ENCODE results near the gene TMBIM4.
"Not testable (repeated sequence)": the region's sequence is repeated elsewhere in the genome, so short reads cannot be mapped to it uniquely, and the experiment has no call there.

The TMBIM4 gene

GRCh38 chr12:66169221-66170170, at the start of gene TMBIM4:
TSS of gene TMBIM4 (minus strand) at chr12:66169996. CDS start at chr12:66169951, 45 bp downstream.
- Mint-ChIP-seq H3K36me3 (peaks cover 43% of the 10 kb centered on the region), H3K4me1 (peaks cover 47% of the 10 kb centered on the region), H3K4me3 (peak within 1 kb of the TSS; percentile 95), H3K27ac (peak within 1 kb of the TSS; percentile 99), H3K9me3 (peaks cover 10% of the 10 kb centered on the region)
- ATAC-seq (peak; percentile 90), DNase-seq (ENCODE audit: low spot score in 2 of 2) (peak; percentile 75 to 92)

GRCh38 chr12:66217342-66217917, 47.6 kb upstream of the TMBIM4 start:
- H3K4me3 Mint-ChIP-seq, result no peak overlapping the region
- H3K36me3 Mint-ChIP-seq, result no peaks in the 10 kb centered on the region
- H3K4me1 Mint-ChIP-seq, result no peaks in the 10 kb centered on the region
- H3K9me3 Mint-ChIP-seq, result peaks cover 9% of the 10 kb centered on the region
- H3K27ac Mint-ChIP-seq, result no peak overlapping the region
- DNase-seq (ENCODE audit: low spot score in 2 of 2) (no peak), ATAC-seq (no peak)

GRCh38 chr12:66213011-66213410, 43.2 kb upstream of the TMBIM4 start:
- not testable (repeated sequence) for H3K4me1 Mint-ChIP-seq; DNase-seq (ENCODE audit: low spot score in 2 of 2); H3K27ac Mint-ChIP-seq; ATAC-seq; H3K9me3 Mint-ChIP-seq; H3K36me3 Mint-ChIP-seq; H3K4me3 Mint-ChIP-seq

- H3K4me1 Mint-ChIP-seq; H3K4me3 Mint-ChIP-seq; H3K9me3 Mint-ChIP-seq; H3K36me3 Mint-ChIP-seq; ATAC-seq; DNase-seq (ENCODE audit: low spot score in 2 of 2); H3K27ac Mint-ChIP-seq: not testable (repeated sequence)
Observed at GRCh38 chr12:66211573-66211972, 41.8 kb upstream of the TMBIM4 start.

GRCh38 chr12:66210840-66211239, 41.0 kb upstream of the TMBIM4 start:
- no peak for DNase-seq (ENCODE audit: low spot score in 2 of 2)
- Mint-ChIP-seq H3K4me1 (no peaks in the 10 kb centered on the region), H3K9me3 (no peaks in the 10 kb centered on the region), H3K4me3 (no peak overlapping the region), H3K27ac (no peak overlapping the region), H3K36me3 (no peaks in the 10 kb centered on the region)
- ATAC-seq, result no peak

- H3K9me3 Mint-ChIP-seq, result no peaks in the 10 kb centered on the region
- no peak overlapping the region for H3K4me3 Mint-ChIP-seq
- H3K27ac Mint-ChIP-seq, result no peak overlapping the region
- no peak for ATAC-seq
- H3K4me1 Mint-ChIP-seq, result peaks cover 7% of the 10 kb centered on the region
- H3K36me3 Mint-ChIP-seq, result no peaks in the 10 kb centered on the region
- no peak for DNase-seq (ENCODE audit: low spot score in 2 of 2)
Observed at GRCh38 chr12:66206141-66206540, 36.3 kb upstream of the TMBIM4 start.

GRCh38 chr12:66203820-66204219, 34.0 kb upstream of the TMBIM4 start:
- DNase-seq (ENCODE audit: low spot score in 2 of 2) (no peak), ATAC-seq (peak; percentile 69)
- Mint-ChIP-seq H3K4me3 (no peak overlapping the region), H3K4me1 (peaks cover 7% of the 10 kb centered on the region), H3K27ac (peak overlapping the region; percentile 30), H3K9me3 (no peaks in the 10 kb centered on the region), H3K36me3 (no peaks in the 10 kb centered on the region)

- Mint-ChIP-seq H3K4me1 (peaks cover 14% of the 10 kb centered on the region), H3K4me3 (no peak overlapping the region), H3K9me3 (no peaks in the 10 kb centered on the region), H3K27ac (no peak overlapping the region), H3K36me3 (no peaks in the 10 kb centered on the region)
- DNase-seq (ENCODE audit: low spot score in 2 of 2) (no peak), ATAC-seq (no peak)
Observed at GRCh38 chr12:66199831-66200509, 30.2 kb upstream of the TMBIM4 start.

- Mint-ChIP-seq H3K27ac (no peak overlapping the region), H3K4me1 (peaks cover 9% of the 10 kb centered on the region), H3K9me3 (no peaks in the 10 kb centered on the region), H3K4me3 (no peak overlapping the region), H3K36me3 (no peaks in the 10 kb centered on the region)
- ATAC-seq, result no peak
- no peak for DNase-seq (ENCODE audit: low spot score in 2 of 2)
Observed at GRCh38 chr12:66199141-66199540, 29.3 kb upstream of the TMBIM4 start.

GRCh38 chr12:66197495-66197921, 27.7 kb upstream of the TMBIM4 start:
- no peaks in the 10 kb centered on the region for H3K36me3 Mint-ChIP-seq
- no peaks in the 10 kb centered on the region for H3K9me3 Mint-ChIP-seq
- H3K4me3 Mint-ChIP-seq, result no peak overlapping the region
- no peak overlapping the region for H3K27ac Mint-ChIP-seq
- H3K4me1 Mint-ChIP-seq, result peaks cover 7% of the 10 kb centered on the region
- ATAC-seq (no peak), DNase-seq (ENCODE audit: low spot score in 2 of 2) (no peak)

GRCh38 chr12:66196806-66197205, 27.0 kb upstream of the TMBIM4 start:
- Mint-ChIP-seq H3K4me1 (peaks cover 7% of the 10 kb centered on the region), H3K9me3 (no peaks in the 10 kb centered on the region), H3K27ac (no peak overlapping the region), H3K4me3 (no peak overlapping the region), H3K36me3 (no peaks in the 10 kb centered on the region)
- ATAC-seq (peak; percentile 86), DNase-seq (ENCODE audit: low spot score in 2 of 2) (no peak)

GRCh38 chr12:66195242-66195641, 25.4 kb upstream of the TMBIM4 start:
- H3K9me3 Mint-ChIP-seq, result no peaks in the 10 kb centered on the region
- DNase-seq (ENCODE audit: low spot score in 2 of 2), result no peak
- ATAC-seq, result no peak
- peaks cover 12% of the 10 kb centered on the region for H3K4me1 Mint-ChIP-seq
- H3K36me3 Mint-ChIP-seq, result no peaks in the 10 kb centered on the region
- no peak overlapping the region for H3K4me3 Mint-ChIP-seq
- H3K27ac Mint-ChIP-seq, result no peak overlapping the region

- DNase-seq (ENCODE audit: low spot score in 2 of 2) (no peak), ATAC-seq (no peak)
- Mint-ChIP-seq H3K9me3 (no peaks in the 10 kb centered on the region), H3K4me1 (peaks cover 12% of the 10 kb centered on the region), H3K4me3 (no peak overlapping the region), H3K27ac (no peak overlapping the region), H3K36me3 (no peaks in the 10 kb centered on the region)
Observed at GRCh38 chr12:66194122-66194521, 24.3 kb upstream of the TMBIM4 start.

- ATAC-seq, result no peak
- no peaks in the 10 kb centered on the region for H3K36me3 Mint-ChIP-seq
- no peak overlapping the region for H3K4me3 Mint-ChIP-seq
- no peak for DNase-seq (ENCODE audit: low spot score in 2 of 2)
- no peak overlapping the region for H3K27ac Mint-ChIP-seq
- H3K9me3 Mint-ChIP-seq, result no peaks in the 10 kb centered on the region
- H3K4me1 Mint-ChIP-seq, result peaks cover 12% of the 10 kb centered on the region
Observed at GRCh38 chr12:66191547-66192126, 21.8 kb upstream of the TMBIM4 start.
